Activated naive CD4-positive, alpha-beta T cell treated with anti-CD3 and anti-CD28 coated beads for 36 hours (primary cell): ENCODE data around the gene CRYGA. TPM values are rescaled to one million over a fixed set of nuclear protein-coding genes. Genes with fewer than 3 reads are reported as not detected.
"Not testable (repeated sequence)": the region's sequence is repeated elsewhere in the genome, so short reads cannot be mapped to it uniquely, and the experiment has no call there.

Experiments used
- CTCF ChIA-PET: fragments of 350-600 bp; sonication (Branson Sonifier 250); formaldehyde crosslinking; loops from one replicate; lab custom pipeline; 2021; ENCODE audit warnings: antibody characterized with exemption; lab: Charles Lee
- DNase-seq: peaks from one replicate; pipeline ENCODE4 v3.0.0-alpha.2; 2020
- H3K27ac Mint-ChIP-seq: one replicate; pipeline ENCODE4 v1.8.0; 2021; ENCODE audit warnings: mild to moderate bottlenecking, mixed read lengths
- H3K27me3 Mint-ChIP-seq: one replicate; pipeline ENCODE4 v1.8.0; 2021; ENCODE audit warnings: low read depth, mixed read lengths
- H3K36me3 Mint-ChIP-seq: one replicate; pipeline ENCODE4 v1.8.0; 2021; ENCODE audit warnings: low read depth, mixed read lengths
- H3K4me1 Mint-ChIP-seq: one replicate; pipeline ENCODE4 v1.8.0; 2021; ENCODE audit warnings: low read depth, mixed read lengths
- H3K4me3 Mint-ChIP-seq: one replicate; pipeline ENCODE4 v1.8.0; 2021; ENCODE audit warnings: mild to moderate bottlenecking, moderate library complexity, mixed read lengths
- H3K9me3 Mint-ChIP-seq: one replicate; pipeline ENCODE4 v1.8.0; 2021; ENCODE audit warnings: mixed read lengths
- intact Hi-C: fragments of 100-400 bp; cut with micrococcal nuclease; formaldehyde crosslinking; loops from one replicate; pipeline ENCODE4 v1.15.1; 2023
- total RNA-seq, 2 experiments: library from RNA; stranded (reverse); gene quantifications; one replicate each; pipeline ENCODE4 v1.2.3, GENCODE V29; 2021

Gene CRYGA
- total RNA-seq, 2 experiments from 2014 or later = not detected

GRCh38 chr2:208112273-208112745 lies 51.1 kb downstream of the CRYGA start:
- H3K4me1 Mint-ChIP-seq, H3K27ac Mint-ChIP-seq, CTCF ChIA-PET, DNase-seq, H3K27me3 Mint-ChIP-seq, intact Hi-C loops, H3K36me3 Mint-ChIP-seq, H3K9me3 Mint-ChIP-seq, H3K4me3 Mint-ChIP-seq: not testable (repeated sequence)

Other genes starting within 250 kb of the CRYGA start
- 1 to 10 TPM; 6.5 to 7.0 TPM for gene PLEKHM3, start 138.1 kb downstream of the CRYGA start, total RNA-seq
- not detected for gene CRYGD, start 39.1 kb downstream of the CRYGA start, total RNA-seq
- not detected for gene CRYGC, start 33.8 kb downstream of the CRYGA start, total RNA-seq
- not detected for gene CRYGB, start 17.4 kb downstream of the CRYGA start, total RNA-seq
- gene C2orf80, start 26.4 kb upstream of the CRYGA start, total RNA-seq = not detected
- gene IDH1, start 91.5 kb upstream of the CRYGA start, total RNA-seq = 10 to 100 TPM; 18.5 to 21.9 TPM
- gene PIKFYVE, start 102.7 kb upstream of the CRYGA start, total RNA-seq = 10 to 100 TPM; 20.2 to 22.4 TPM
- not detected for gene PTH2R, start 243.2 kb upstream of the CRYGA start, total RNA-seq